ENCODE data around the gene MYOD1. TPM values are rescaled to one million over a fixed set of nuclear protein-coding genes. Genes with fewer than 3 reads are reported as not detected.

MYOD1 gene
- total RNA-seq, 4 donors from 2014 or later, result not detected

DNA sequence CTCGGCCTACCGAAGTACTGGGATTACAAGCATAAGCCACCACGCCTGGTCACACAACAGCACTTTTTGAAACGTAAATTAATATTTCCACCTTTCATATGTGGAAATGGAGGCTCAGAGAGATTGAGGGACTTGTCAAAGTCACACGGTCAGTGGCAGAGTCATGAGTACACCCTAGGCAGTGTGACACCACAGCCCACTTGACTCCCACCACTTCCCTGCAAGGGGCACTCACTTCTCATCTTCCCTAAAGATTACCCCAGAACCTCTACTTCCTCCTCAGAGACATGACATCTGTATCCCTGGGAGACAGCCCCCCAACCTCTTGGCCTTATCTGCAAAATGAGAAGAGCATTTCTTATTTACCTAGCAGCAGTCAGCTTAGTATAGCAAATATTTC lies 16.5 kb upstream of the MYOD1 start:
- ATAC-seq (ENCODE audit: low FRiP score) (no peak), DNase-seq (ENCODE audit: low spot score) (no peak)
- no peak for TF ChIP-seq CTCF (IDR thresholded peaks at IDR 0.05)

DNA sequence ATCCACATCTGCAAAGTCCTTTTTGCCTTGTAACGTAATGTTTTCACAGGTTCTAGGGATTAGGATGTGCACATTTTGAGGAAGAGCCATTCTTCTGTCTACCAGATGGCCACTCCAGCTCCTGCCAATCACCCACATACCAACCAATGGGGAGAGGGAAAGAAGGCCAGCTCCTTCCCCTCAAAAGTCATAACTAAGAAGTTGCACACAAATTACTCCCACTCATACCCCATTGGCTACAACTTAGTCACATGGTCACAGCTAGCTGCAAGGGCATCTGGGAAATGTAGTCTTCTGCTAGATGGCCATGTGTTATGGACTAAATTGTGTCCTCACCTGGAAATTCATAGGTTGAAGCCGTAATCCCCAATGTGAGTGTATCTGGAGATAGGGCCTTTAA lies 15.4 kb upstream of the MYOD1 start:
- DNase-seq (ENCODE audit: low spot score), result no peak
- no peak for TF ChIP-seq CTCF (IDR thresholded peaks at IDR 0.05)
- ATAC-seq (ENCODE audit: low FRiP score), result no peak

- no peak for ATAC-seq (ENCODE audit: low FRiP score)
- TF ChIP-seq CTCF (IDR thresholded peaks at IDR 0.05), result no peak
- no peak for DNase-seq (ENCODE audit: low spot score)
Measured at GRCh38 chr11:17707830-17708229, 11.5 kb upstream of the MYOD1 start.

DNA sequence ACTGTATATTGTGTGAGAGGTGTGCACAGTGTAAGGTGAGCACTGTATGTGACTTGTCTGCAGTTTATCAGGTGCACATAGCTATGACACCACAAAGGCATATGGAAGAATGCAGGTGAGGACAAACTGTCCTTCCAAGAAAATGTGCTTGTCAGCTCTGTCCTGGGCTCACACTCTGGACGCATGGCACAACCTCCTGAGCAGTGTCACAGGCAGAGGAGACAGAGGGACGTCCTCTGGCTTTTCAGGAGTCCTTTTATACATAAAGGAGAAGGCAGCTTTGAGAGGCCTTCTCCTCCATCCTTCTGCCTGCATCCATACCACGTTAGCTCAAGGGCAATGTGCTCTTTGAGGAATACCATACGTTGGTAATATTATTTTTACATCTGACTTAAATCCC lies 7.5 kb upstream of the MYOD1 start:
- ATAC-seq (ENCODE audit: low FRiP score) (no peak), DNase-seq (ENCODE audit: low spot score) (no peak)
- no peak for TF ChIP-seq CTCF (IDR thresholded peaks at IDR 0.05)

- DNase-seq (ENCODE audit: low spot score), result no peak
- no peak for TF ChIP-seq CTCF (IDR thresholded peaks at IDR 0.05)
- no peak for ATAC-seq (ENCODE audit: low FRiP score)
Measured at GRCh38 chr11:17713851-17714250, 5.5 kb upstream of the MYOD1 start.

- ATAC-seq (ENCODE audit: low FRiP score) (no peak), DNase-seq (ENCODE audit: low spot score) (no peak)
- no peak for TF ChIP-seq CTCF (IDR thresholded peaks at IDR 0.05)
Measured at GRCh38 chr11:17714356-17714854, 5.0 kb upstream of the MYOD1 start.

DNA sequence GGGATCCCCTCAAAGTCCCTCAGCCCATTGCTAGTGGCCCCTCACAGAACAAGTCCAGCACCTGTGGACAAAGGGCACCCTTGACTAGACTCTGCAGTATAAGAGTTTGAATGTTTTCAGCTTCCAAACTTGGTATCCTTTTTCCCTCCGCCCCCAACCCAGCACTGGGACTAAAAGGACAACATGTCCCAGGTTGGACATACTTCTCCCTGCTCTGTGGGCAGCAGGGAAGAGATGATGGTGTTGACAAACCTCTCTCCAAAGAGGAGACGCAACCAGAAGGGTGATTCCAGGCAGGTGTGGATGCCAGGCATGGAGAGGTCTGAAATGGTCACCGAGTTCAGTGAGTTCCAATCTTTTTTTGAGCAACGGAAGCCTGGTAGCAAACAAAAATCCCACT lies 4.5 kb upstream of the MYOD1 start:
- DNase-seq (ENCODE audit: low spot score), result no peak
- no peak for ATAC-seq (ENCODE audit: low FRiP score)
- TF ChIP-seq CTCF (IDR thresholded peaks at IDR 0.05), result no peak
